Measurements from ENCODE around the gene YAF2. TPM values are rescaled to one million over a fixed set of nuclear protein-coding genes. Genes with fewer than 3 reads are reported as not detected.

The YAF2 gene
- total and polyA plus RNA-seq, 3 donors from 2014 or later = 19.4 to 33.1 (median 26.6) TPM

DNA sequence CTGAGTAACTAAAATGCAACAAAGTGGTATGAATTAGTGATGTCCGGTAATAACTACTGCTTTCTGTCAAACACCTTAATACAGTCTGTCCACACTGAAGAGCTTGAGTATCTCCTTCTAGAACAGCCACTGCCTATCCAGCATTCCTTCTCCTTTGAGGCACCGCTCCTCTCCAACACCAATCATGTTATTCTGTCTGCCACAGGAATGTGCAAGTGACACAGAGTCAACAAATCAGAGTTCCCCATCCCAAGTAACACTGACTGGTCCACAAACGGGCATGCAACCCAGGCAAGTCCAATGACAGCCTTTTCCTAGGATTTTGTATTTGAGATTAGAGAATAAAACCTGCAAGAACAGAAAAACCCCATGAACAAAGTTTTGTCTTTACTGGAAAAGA is 97.1 kb downstream of the YAF2 start:
- Histone ChIP-seq H3K4me3 (no peak overlapping the region), H3K27ac (peak overlapping the region in 1 of 2 donors; percentile 31), H3K4me1 (peaks cover 30% of the 10 kb centered on the region), H3K36me3 (ENCODE audit: low read depth, missing control alignments) (no peaks in the 10 kb centered on the region), H3K9me3 (no peaks in the 10 kb centered on the region), H3K27me3 (no peaks in the 10 kb centered on the region)
- TF ChIP-seq CTCF (IDR thresholded peaks at IDR 0.05) = no peak
- no peak for TF ChIP-seq POLR2A (IDR thresholded peaks at IDR 0.05)
- 45 to 58% methylated on average over 3 of the region's 3 CpGs for WGBS, 2 donors
- intact Hi-C loops (cut with DNase I; ENCODE audit: low total_unique reads) = no loop called here
- DNase-seq = peak; percentile 45

DNA sequence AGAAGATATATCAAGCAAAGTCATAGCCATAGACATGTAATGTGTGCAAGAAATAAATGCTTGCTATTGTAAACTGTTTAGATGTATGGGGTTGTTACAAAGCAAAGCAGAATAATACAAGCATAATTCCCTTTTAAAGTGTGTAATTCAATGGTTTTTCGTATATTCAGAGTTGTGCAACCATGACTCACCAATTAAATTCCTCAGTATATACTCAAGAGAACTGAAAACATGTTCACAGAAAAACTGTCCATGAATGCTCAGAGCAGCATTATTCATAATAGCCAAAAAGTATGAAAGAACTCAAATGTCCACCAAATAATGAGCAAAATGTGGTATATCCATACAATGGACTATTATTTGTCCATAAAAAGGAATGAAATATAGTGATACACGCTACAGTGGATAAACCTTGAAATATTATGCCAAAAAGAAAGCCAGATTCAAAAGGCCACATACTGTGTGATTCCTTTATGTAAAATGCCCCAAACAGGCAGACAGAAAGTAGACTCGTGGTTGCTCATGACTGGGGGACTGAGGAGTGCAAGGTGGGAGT is 102.7 kb downstream of the YAF2 start:
- DNase-seq = no peak
- no peaks in the 10 kb centered on the region for H3K36me3 ChIP-seq (ENCODE audit: low read depth, missing control alignments)
- no peak overlapping the region for H3K4me3 ChIP-seq
- H3K9me3 ChIP-seq = no peaks in the 10 kb centered on the region
- intact Hi-C loops (cut with DNase I; ENCODE audit: low total_unique reads) = no loop called here
- peaks cover 7% of the 10 kb centered on the region for H3K4me1 ChIP-seq
- no peak overlapping the region for H3K27ac ChIP-seq
- H3K27me3 ChIP-seq = no peaks in the 10 kb centered on the region
- WGBS, 2 donors = 85 to 92% methylated on average over 3 of the region's 3 CpGs
- TF ChIP-seq POLR2A (IDR thresholded peaks at IDR 0.05) (no peak), CTCF (IDR thresholded peaks at IDR 0.05) (no peak)

GRCh38 chr12:42130672-42131402 is 107.2 kb downstream of the YAF2 start:
- H3K4me3 ChIP-seq = no peak overlapping the region
- peaks cover 6% of the 10 kb centered on the region for H3K4me1 ChIP-seq
- intact Hi-C loops (cut with DNase I; ENCODE audit: low total_unique reads) = loop anchor here (5.0 kb wide), 1 partner anchor 201 kb away; no protein-coding TSS in a partner anchor
- 50 to 69% methylated on average over 4 of the region's 4 CpGs for WGBS, 2 donors
- DNase-seq = peak; percentile 43
- H3K27ac ChIP-seq = peak overlapping the region in 1 of 2 donors; percentile 12
- TF ChIP-seq CTCF (IDR thresholded peaks at IDR 0.05) (no peak), POLR2A (IDR thresholded peaks at IDR 0.05) (no peak)
- H3K27me3 ChIP-seq = no peaks in the 10 kb centered on the region
- H3K36me3 ChIP-seq (ENCODE audit: low read depth, missing control alignments) = no peaks in the 10 kb centered on the region
- H3K9me3 ChIP-seq = no peaks in the 10 kb centered on the region

GRCh38 chr12:42129595-42130204 is 108.3 kb downstream of the YAF2 start:
- DNase-seq = peak; percentile 54
- Histone ChIP-seq H3K4me1 (peaks cover 6% of the 10 kb centered on the region), H3K36me3 (ENCODE audit: low read depth, missing control alignments) (no peaks in the 10 kb centered on the region), H3K9me3 (no peaks in the 10 kb centered on the region), H3K4me3 (no peak overlapping the region), H3K27ac (peak overlapping the region in 1 of 2 donors; percentile 36), H3K27me3 (no peaks in the 10 kb centered on the region)
- peak; percentile 71 to 80 (median 77) for TF ChIP-seq CTCF (IDR thresholded peaks at IDR 0.05)
- no peak for TF ChIP-seq POLR2A (IDR thresholded peaks at IDR 0.05)
- intact Hi-C loops (cut with DNase I; ENCODE audit: low total_unique reads) = loop anchor here (5.0 kb wide), 1 partner anchor 203 kb away; no protein-coding TSS in a partner anchor
- 29 to 55% methylated on average over 4 of the region's 4 CpGs for WGBS, 2 donors
